GM21367 (cell line): Measurements from ENCODE around the gene BCR.

Experiments used
- ATAC-seq: cut with Tn5 transposase; IDR thresholded peaks from one replicate; pipeline ENCODE4 v1.9.1; 2021; ENCODE audit not compliant: unreplicated experiment

The BCR gene

GRCh38 chr22:23258826-23259170, 78.5 kb downstream of the BCR start:
- no peak for ATAC-seq

GRCh38 chr22:23259916-23260644, 79.8 kb downstream of the BCR start:
- ATAC-seq: no peak

DNA sequence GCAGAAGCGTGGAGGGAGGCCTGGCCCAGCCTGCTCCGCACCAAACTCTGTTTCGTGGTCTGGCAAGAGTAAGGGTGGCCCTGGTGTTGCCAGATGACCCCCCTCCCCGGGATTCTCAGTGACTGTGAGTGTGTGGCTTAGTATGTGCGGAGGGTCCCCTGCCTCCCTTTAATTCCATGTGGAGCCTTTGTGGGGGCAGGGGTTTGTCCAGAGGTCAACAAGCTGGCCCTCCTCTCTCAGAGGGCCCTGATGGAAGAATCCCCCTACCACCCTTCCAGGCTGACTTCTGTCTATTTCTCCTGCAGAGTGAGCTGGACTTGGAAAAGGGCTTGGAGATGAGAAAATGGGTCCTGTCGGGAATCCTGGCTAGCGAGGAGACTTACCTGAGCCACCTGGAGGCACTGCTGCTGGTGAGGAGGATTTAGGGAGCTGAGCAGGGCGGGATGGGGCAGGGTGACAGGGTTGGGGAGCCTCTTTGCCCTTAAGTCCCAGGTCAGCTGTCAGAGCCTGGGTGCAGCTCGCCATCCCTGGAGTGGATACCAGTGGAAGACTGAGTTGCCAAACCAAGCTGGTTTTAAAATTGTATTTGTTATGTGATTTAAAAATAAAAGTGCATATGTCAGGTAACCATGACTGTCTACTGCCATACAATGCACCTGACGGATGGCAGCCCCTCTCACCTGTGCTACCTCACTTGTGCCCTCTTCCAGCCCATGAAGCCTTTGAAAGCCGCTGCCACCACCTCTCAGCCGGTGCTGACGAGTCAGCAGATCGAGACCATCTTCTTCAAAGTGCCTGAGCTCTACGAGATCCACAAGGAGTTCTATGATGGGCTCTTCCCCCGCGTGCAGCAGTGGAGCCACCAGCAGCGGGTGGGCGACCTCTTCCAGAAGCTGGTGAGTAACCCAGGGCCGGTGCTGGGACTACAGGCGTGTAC, 80.6 kb downstream of the BCR start:
- no peak for ATAC-seq

GRCh38 chr22:23261900-23262450, 81.7 kb downstream of the BCR start:
- no peak for ATAC-seq

DNA sequence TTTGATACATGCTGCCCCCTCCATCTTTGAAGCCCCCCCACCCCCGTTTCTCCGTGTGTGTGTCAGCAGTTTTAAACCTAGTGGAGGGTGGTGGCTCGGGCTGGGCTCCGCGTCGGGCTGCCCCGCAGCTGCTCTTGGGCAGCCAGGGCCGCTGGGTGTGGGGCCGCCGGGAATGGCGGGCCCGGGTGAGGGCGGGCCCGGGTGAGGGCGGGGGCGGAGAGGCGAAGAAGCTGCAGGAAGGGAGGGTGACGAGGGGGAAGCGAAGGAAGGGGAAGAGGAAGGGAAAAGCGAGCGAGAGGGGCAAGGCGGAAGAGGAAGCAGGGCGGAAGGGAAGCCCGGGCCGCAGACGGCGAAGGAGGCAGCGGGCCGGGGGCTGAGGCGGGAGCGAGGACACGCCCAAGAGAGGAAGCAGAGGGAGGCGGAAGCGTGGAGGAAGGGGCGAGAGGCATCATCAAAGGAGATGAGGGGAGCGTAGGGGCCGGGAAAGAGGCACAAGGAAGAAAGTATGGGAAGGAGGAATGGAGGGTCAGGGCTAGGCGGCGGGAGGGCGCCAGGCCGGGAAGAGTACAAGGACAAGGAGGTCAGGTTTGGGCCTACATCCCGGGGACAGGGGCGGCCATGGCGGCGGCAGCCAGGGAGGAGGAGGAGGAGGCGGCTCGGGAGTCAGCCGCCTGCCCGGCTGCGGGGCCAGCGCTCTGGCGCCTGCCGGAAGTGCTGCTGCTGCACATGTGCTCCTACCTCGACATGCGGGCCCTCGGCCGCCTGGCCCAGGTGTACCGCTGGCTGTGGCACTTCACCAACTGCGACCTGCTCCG, 82.4 kb downstream of the BCR start:
- ATAC-seq: no peak

DNA sequence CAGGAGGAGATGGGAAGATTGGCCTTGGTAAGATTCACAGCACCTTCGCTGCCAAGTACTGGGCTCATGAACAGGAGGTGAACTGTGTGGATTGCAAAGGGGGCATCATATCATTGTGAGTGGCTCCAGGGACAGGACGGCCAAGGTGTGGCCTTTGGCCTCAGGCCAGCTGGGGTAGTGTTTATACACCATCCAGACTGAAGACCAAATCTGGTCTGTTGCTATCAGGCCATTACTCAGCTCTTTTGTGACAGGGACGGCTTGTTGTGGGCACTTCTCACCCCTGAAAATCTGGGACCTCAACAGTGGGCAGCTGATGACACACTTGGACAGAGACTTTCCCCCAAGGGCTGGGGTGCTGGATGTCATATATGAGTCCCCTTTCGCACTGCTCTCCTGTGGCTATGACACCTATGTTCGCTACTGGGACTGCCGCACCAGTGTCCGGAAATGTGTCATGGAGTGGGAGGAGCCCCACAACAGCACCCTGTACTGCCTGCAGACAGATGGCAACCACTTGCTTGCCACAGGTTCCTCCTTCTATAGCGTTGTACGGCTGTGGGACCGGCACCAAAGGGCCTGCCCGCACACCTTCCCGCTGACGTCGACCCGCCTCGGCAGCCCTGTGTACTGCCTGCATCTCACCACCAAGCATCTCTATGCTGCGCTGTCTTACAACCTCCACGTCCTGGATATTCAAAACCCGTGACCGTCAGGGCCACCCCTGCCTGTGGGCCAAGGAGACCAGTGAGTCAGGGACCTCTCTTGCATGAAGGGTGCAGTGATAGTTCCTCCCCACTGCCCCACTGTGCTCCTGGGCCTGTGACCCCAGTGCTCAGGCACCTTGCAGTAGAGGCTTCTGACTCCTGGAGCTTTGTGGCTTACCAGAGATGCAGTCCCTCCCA, 83.6 kb downstream of the BCR start:
- ATAC-seq: no peak

- no peak for ATAC-seq
These were observed 84.5 kb downstream of the BCR start for GRCh38 chr22:23264610-23265367.

- ATAC-seq: no peak
These were observed 85.0 kb downstream of the BCR start for GRCh38 chr22:23265368-23265700.

GRCh38 chr22:23266780-23267179, 86.5 kb downstream of the BCR start:
- no peak for ATAC-seq

DNA sequence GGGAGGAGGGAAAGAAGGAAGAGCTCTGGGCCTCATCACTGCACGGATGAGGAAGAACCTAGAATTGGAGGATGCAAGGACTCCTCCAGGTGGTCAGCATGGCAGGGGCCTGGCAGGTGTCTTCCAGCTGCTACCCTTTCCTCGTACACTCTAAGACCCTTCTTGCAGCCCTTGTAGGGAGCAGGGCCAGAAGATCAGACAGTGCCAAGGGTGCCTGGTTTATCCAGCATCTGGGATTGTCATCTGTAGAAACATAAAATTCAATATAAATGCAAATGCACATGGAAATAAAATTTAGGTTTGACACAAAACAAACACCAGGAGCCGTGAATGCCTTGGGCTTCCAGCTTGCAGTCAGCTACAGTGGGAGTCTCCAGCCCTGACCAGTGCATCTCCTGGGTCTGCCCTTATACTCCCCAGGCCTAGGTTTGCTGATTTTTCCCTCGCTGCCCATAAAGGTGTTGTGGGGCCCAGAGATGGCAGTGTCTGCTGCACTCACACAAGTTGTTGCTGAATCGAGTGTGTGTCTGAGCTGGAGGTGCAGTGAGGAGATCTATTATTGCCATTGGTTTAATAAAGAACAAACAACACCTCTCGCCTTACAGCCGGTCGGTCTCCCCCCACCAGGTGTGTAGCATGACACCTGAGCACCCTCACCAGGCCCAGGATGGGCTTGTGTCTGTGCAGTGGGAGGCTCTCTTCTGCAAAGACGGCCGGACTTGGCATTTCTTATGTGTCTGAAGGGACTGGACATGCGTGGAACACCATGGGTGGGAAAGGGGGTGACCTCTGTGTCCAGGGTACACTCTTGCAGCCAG, 87.1 kb downstream of the BCR start:
- no peak for ATAC-seq

DNA sequence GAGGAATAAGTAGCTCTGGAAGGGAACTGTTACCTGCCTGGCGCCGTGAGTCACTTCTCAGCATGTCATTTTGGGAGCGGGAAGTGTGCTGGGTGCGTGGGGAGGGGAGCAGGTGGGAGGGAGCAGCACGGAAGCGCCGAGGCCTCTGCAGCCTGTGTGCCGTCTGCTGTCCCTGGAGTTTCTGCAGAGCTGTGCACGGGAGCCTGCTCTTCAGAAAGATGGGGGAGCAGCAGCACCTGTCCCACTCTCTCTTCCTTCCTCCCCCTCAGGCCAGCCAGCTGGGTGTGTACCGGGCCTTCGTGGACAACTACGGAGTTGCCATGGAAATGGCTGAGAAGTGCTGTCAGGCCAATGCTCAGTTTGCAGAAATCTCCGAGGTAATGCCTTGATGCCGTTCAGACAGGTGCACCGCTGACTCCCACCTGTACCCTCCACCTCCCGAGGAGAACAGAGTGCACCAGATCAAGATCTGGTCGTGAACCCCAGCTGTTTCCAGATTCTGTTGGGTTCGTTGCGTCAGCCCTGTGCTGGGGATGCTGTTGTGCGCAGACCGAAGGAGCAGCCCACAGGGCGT, 87.9 kb downstream of the BCR start:
- ATAC-seq: no peak

DNA sequence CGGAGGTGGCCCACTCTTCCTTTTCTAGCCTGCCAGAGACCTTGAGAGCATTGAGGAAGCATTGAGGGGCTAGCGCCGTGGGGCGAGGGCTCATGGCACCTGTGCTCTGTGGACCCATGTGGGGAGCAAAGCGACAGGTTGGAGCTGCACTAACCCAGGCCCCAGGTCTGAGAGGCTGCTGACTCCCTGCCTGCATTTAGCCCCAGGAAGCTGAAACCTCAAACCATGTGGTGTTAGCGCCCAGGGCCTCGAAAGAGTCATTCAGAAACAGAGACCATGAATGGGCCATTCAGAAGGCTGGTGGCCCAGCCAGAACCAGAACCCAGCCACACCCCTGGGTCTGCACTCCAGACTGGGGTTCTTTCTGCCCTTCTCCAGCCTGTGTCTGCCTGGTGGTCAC, 88.6 kb downstream of the BCR start:
- no peak for ATAC-seq

DNA sequence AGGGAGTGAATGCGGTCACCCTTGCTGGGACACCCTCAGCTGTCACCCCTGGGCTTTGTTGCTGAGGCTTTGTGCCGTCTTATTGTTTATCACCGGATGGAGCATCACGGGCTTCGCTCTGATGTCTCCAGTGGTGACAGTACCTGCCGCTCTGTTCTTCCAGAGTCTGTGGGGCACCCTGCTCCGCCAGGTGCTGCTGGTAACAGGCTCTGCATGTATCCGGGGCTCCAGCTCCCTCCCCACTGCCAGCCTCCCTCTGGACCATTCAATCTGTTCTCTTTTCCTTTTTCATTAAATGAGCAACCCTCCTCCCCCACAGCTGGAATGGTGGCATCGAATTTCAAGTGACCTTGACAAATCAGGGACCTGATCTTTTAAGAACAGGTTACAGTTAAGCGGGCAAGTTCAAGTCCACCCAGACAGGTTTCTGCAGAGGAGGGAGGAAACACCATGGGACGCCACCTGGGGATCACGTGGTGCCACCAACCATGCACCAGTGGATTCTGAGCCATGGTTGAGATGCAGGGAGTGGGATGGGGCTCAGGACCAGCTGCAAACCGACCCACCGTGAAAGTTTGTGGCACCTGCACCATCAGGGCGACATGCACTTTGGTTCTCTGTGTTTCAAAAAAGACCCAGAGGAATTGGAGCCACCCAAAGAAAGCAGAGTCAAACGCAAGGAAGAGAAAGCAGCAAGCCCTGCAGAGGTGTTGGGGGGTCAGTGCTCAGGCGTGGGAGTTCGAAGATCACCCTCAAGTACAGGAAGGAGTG, 89.3 kb downstream of the BCR start:
- no peak for ATAC-seq

DNA sequence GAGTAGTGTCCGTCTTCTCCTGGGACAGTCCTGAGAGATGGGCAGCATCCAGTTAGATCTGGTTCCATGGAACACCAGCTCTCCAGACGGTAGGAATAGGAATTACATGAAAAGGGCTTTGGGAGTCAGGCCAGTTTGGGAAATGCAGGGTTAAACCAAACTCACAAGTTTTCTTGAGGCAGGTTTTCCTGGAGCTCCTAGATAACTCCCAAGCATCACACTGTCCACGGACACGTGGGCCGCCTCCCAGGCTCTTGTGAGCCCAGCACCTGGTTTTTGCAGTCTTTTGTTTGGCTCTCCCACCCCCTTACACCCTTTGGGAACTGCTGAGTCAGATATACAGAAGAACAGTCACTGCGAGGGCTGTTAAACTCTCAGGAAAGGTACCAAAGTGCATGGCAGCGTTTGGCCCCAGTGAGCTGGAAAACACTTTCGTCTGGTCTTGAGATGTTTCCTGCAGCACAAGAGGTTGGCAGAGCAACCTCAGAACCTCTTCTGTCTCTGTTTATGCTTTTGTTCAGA, 90.0 kb downstream of the BCR start:
- ATAC-seq: no peak

- ATAC-seq: no peak
These were observed 90.7 kb downstream of the BCR start for GRCh38 chr22:23270798-23271596.

DNA sequence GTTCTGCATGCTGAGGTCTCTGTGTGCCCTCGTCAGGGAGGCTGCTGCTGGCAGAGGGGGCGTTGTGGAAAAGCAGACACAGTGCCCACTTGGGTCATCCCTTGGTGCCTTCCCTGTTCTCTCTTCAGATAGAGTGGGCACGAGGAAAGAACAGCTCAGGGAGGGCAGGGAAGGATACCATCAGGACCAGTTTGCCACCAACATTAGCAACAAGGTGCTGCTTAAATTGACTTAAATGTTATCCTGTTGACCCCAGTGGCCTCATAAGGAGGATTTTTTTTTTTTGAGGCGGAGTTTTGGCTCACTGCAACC, 91.2 kb downstream of the BCR start:
- ATAC-seq: no peak

DNA sequence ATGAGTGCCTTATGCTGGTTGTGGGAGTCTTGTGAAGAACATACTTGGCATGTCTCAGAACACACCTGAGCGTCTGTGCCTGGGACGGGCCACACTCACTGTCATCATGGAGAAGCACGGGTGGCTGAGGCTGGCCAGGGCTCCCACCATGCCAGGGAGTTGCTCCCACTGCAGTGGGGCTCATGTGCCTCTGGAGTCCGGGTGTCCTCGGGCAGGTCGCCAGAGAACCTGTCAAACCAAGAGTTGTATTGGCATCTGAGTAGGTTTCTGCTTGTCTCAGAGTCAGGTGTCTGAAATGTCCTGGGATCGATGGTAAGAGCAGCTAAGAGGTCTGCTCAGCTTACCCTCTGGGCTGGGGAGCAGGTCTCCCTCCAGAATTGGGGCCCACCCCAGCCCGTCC, 92.1 kb downstream of the BCR start:
- no peak for ATAC-seq
